BLaER1 treated with 17β-estradiol and CSF1 and Interleukin-3, amounts not matched to agents 10 nM and 100 nM (cell line): ENCODE results near the gene CLDN15.
"Not testable (repeated sequence)": the region's sequence is repeated elsewhere in the genome, so short reads cannot be mapped to it uniquely, and the experiment has no call there.

Experiments used
- H3K27ac ChIP-seq, 11 experiments: shearing (Covaris generic); formaldehyde crosslinking; 2 replicates each; pipeline ENCODE4 v1.8.1; 2022
- H3K27me3 ChIP-seq, 11 experiments: shearing (Covaris generic); formaldehyde crosslinking; 2 replicates each; pipeline ENCODE4 v1.8.1; 2022
- H3K36me3 ChIP-seq, 11 experiments: shearing (Covaris generic); formaldehyde crosslinking; 2 replicates each; pipeline ENCODE4 v1.8.1; 2022
- H3K4me1 ChIP-seq, 10 experiments: shearing (Covaris generic); formaldehyde crosslinking; 2 replicates each; pipeline ENCODE4 v1.8.1; 2022
- H3K4me2 ChIP-seq, 11 experiments: shearing (Covaris generic); formaldehyde crosslinking; 2 replicates each; pipeline ENCODE4 v1.8.1; 2022
- H3K4me3 ChIP-seq, 10 experiments: shearing (Covaris generic); formaldehyde crosslinking; 2 replicates each; pipeline ENCODE4 v1.8.1; 2022
- H3K9ac ChIP-seq, 11 experiments: shearing (Covaris generic); formaldehyde crosslinking; 2 replicates each; pipeline ENCODE4 v1.8.1; 2022
- H3K9me3 ChIP-seq, 11 experiments: shearing (Covaris generic); formaldehyde crosslinking; replicated peaks in 1 of 11; 2 replicates each; pipeline ENCODE4 v1.8.1; 2022
- H4K20me1 ChIP-seq, 11 experiments: shearing (Covaris generic); formaldehyde crosslinking; 2 replicates each; pipeline ENCODE4 v1.8.1; 2022
- Cebpa-rat ChIP-seq, 11 experiments: shearing (Covaris generic); IDR thresholded peaks; 2 replicates each; pipeline ENCODE4 v1.8.1; 2022

The CLDN15 gene

DNA sequence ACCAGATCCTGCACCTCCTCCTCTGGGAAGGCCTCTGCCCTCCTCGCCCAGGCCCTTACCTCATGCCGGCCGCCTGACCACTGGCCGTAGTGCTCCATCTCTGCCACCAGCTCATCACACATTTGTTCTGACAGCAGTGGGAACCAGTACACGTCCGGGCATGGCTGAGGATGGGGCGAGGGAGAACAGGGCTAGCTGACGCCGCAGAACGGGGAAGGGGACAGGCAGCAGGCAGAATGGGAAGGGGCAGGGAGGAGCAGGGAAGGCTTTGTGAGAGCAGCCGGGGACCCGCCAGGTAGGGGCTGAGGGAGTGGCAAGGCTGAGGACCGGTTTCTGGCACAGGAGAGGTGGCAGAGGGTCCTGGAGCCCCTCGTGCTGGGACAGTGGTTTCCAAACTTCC, 28.8 kb downstream of the CLDN15 start:
- H3K27ac ChIP-seq = no peak overlapping the region
- no peak overlapping the region for H3K4me3 ChIP-seq
- peaks cover 30 to 82% (median 73%) of the 10 kb centered on the region in 11 experiments for H3K36me3 ChIP-seq
- no peak for TF ChIP-seq Cebpa-rat (IDR thresholded peaks at IDR 0.05)
- peaks cover 10 to 26% (median 21%) of the 10 kb centered on the region in 10 experiments for H3K4me1 ChIP-seq
- H3K27me3 ChIP-seq = peaks cover 0 to 3% (median 0%) of the 10 kb centered on the region in 11 experiments; a peak in 4 of 22 replicates
- no peak overlapping the region for H3K4me2 ChIP-seq
- H4K20me1 ChIP-seq = peaks cover 0 to 64% (median 0%) of the 10 kb centered on the region in 11 experiments; a peak in 5 of 22 replicates
- H3K9me3 ChIP-seq = no peaks in the 10 kb centered on the region
- no peak overlapping the region for H3K9ac ChIP-seq

DNA sequence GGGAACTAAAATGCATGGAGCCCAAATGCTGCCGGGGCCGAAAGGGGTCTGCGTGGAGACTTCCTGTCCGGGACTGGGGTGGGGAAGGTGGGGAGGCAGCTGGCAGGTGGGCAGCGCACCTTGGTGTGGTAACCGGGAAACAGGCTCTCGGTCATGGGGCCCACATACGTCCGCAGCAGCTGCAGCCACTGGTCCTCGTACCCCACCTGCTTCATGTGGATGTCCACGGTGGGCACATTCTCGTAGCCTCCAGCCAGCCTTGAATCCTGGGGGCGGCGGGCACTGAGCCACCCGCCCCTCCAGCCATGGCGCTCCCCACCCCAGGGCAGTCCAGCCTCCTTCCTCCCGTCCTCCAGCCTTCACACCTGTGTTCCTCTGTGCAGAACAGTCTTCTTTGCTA, 30.1 kb downstream of the CLDN15 start:
- no peak overlapping the region for H3K4me3 ChIP-seq
- peaks cover 20 to 40% (median 33%) of the 10 kb centered on the region in 10 experiments for H3K4me1 ChIP-seq
- no peak overlapping the region for H3K4me2 ChIP-seq
- H3K27ac ChIP-seq = no peak overlapping the region
- H3K36me3 ChIP-seq = peaks cover 30 to 71% (median 63%) of the 10 kb centered on the region in 11 experiments
- TF ChIP-seq Cebpa-rat (IDR thresholded peaks at IDR 0.05) = no peak
- no peak overlapping the region for H3K9ac ChIP-seq
- H3K27me3 ChIP-seq = peaks cover 6 to 16% (median 12%) of the 10 kb centered on the region in 11 experiments
- peaks cover 0 to 61% (median 0%) of the 10 kb centered on the region in 11 experiments; a peak in 5 of 22 replicates for H4K20me1 ChIP-seq
- no peaks in the 10 kb centered on the region for H3K9me3 ChIP-seq

DNA sequence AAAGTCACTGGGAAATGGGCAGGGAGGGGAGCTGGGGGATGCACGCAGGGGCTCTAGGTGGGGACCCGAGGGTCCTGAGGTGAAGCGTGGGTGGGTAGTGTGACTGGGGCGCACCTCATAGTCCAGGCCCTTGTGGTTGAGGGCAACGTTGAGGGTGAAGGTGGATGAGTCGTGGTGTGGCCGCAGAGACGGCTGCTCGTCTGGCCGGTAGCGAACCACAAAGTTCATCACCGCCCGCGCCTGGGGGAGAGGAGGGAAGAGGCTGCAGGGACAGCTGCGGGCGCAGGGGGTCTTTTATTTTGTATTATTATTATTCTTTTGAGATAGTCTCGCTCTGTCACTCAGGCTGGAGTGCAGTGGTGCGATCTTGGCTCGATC, 30.9 kb downstream of the CLDN15 start:
- H3K36me3 ChIP-seq = peaks cover 25 to 63% (median 55%) of the 10 kb centered on the region in 11 experiments
- no peak overlapping the region for H3K4me3 ChIP-seq
- no peaks in the 10 kb centered on the region for H3K9me3 ChIP-seq
- H4K20me1 ChIP-seq = peaks cover 0 to 53% (median 0%) of the 10 kb centered on the region in 11 experiments; a peak in 4 of 22 replicates
- H3K27ac ChIP-seq = no peak overlapping the region
- peak overlapping the region in 1 of 11 experiments; percentile 7; a peak in 1 of 22 replicates for H3K4me2 ChIP-seq
- no peak overlapping the region for H3K9ac ChIP-seq
- peaks cover 20 to 40% (median 33%) of the 10 kb centered on the region in 10 experiments for H3K4me1 ChIP-seq
- no peak for TF ChIP-seq Cebpa-rat (IDR thresholded peaks at IDR 0.05)
- peaks cover 14 to 24% (median 20%) of the 10 kb centered on the region in 11 experiments for H3K27me3 ChIP-seq

DNA sequence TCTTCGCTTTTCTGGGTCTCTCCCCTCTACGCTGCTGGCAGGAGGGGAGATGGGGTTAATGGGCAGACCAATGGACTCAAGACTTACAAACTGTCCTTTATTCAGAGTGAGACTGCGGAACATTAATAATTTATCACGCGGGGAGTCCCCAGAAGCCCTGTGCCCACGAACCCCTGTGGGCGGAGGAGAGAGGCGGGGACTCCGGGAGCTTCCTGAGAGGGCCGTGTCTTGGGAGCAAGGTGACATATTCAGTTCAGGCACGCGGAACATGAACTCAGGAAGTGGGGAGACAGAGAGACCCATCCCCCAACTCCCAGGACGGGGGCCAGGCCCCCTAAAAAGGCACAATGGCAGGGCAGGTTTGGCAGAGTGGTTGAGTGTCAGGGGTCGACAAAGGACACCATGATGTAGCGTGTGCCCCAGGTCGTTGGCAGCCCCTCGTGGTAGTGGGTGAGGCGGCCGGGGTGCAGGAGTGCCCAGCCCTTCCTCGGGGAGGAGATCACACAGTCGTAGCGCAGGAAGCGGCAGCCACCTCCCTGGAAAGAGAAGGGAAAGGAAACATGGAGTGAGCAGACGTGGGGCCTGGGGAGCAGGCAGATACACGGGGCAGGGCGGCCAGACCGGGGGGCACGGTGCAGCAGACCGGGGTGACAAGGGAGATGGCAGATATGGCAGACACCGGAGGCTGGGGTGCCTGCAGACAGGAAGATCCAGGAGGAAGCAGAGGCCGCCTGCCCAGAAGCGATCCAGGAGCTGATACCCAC, 31.5 kb downstream of the CLDN15 start:
- Histone ChIP-seq H3K27me3 (peaks cover 20 to 30% (median 26%) of the 10 kb centered on the region in 11 experiments), H4K20me1 (peaks cover 0 to 48% (median 0%) of the 10 kb centered on the region in 11 experiments; a peak in 3 of 22 replicates), H3K9me3 (no peaks in the 10 kb centered on the region), H3K4me3 (no peak overlapping the region), H3K36me3 (peaks cover 19 to 57% (median 49%) of the 10 kb centered on the region in 11 experiments), H3K27ac (peak overlapping the region in 2 of 11 experiments; percentile 3 to 45; a peak in 1 of 22 replicates), H3K9ac (peak overlapping the region in 1 of 11 experiments; percentile 10; a peak in 2 of 22 replicates), H3K4me2 (peak overlapping the region in 6 of 11 experiments; percentile 1 to 36 (median 15); a peak in 6 of 22 replicates), H3K4me1 (peaks cover 20 to 40% (median 33%) of the 10 kb centered on the region in 10 experiments)
- no peak for TF ChIP-seq Cebpa-rat (IDR thresholded peaks at IDR 0.05)

DNA sequence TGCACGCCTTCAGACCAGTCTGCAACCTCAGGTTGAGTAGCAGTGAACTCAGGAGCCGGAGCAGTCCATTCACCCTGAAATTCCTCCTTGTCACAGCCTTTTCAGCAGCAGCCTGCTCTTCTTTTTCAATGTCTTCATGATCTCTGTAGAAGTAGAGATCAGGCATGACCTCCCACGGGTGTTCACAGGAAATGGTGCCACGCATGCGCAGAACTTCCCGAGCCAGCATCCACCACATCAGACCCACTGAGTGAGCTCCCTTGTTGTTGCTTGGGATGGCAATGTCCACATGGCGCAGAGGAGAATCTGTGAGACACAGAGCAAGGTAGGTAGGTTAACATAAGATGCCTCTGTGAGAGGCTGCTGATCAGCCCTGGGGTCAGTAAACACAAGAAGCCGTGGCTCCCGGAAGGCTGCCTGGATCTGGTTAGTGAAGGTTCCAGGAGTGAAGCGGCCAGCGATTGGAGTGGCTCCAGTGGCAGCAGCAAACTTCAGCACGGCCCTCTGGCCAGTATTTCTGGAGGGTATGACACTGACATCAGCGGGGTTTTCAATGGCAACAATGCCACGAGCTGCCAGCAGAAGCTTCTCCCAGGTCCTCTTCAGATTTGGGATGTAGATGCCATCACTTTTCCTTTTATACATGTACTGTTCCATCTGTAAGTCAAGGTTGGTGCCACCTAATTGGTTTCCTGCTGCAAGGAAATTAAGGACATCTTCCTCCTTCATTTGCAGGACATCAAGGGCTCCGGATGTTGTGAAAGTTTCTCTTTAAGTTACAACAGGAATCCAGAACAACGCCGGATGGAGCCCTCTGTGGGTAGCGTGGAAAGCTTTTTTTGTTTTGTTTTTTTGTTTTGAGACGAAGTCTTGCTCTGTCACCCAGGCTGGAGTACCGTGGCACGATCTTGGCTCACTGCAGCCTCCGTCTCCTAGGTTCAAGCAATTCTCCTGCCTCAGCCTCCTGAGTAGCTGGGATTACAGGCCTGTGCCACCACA, 33.6 kb downstream of the CLDN15 start:
- not testable (repeated sequence) for H3K9me3 ChIP-seq, H3K4me3 ChIP-seq
- H3K27me3 ChIP-seq = peaks cover 35 to 47% (median 42%) of the 10 kb centered on the region in 11 experiments
- peak overlapping the region in 8 of 11 experiments; percentile 10 to 45 (median 40); a peak in 10 of 22 replicates for H3K27ac ChIP-seq
- H3K9ac ChIP-seq = peak overlapping the region in 1 of 11 experiments; percentile 13; a peak in 2 of 22 replicates
- H3K4me2 ChIP-seq = peak overlapping the region; percentile 51 to 94 (median 76)
- peaks cover 0 to 34% (median 0%) of the 10 kb centered on the region in 11 experiments; a peak in 3 of 22 replicates for H4K20me1 ChIP-seq
- H3K36me3 ChIP-seq = peaks cover 4 to 37% (median 31%) of the 10 kb centered on the region in 11 experiments; a peak in 18 of 22 replicates
- peaks cover 20 to 45% (median 33%) of the 10 kb centered on the region in 10 experiments for H3K4me1 ChIP-seq

DNA sequence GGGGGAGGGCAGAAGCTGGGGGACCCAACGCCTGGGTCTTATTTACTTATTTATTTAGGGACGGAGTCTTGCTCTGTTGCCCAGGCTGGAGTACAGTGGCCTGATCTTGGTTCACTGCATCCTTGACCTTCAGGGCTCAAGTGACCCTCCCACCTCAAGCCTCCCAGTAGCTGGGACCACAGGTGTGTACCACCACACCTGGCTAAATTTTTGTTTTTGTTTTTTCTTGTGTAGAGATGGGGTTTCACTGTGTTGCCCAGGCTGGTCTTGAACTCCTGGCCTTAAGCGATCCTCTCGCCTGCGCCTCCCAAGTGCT, 35.0 kb downstream of the CLDN15 start:
- H4K20me1 ChIP-seq = peaks cover 0 to 21% (median 0%) of the 10 kb centered on the region in 11 experiments; a peak in 3 of 22 replicates
- H3K27me3 ChIP-seq = peaks cover 35 to 47% (median 42%) of the 10 kb centered on the region in 11 experiments
- peak overlapping the region in 6 of 11 experiments; percentile 59 to 94 (median 82); a peak in 8 of 22 replicates for H3K4me2 ChIP-seq
- H3K9me3 ChIP-seq = no peaks in the 10 kb centered on the region
- no peak overlapping the region for H3K27ac ChIP-seq
- no peak overlapping the region for H3K9ac ChIP-seq
- H3K4me3 ChIP-seq = no peak overlapping the region
- H3K36me3 ChIP-seq = peaks cover 0 to 22% (median 17%) of the 10 kb centered on the region in 11 experiments; a peak in 15 of 22 replicates
- no peak for TF ChIP-seq Cebpa-rat (IDR thresholded peaks at IDR 0.05)
- peaks cover 20 to 45% (median 35%) of the 10 kb centered on the region in 10 experiments for H3K4me1 ChIP-seq

DNA sequence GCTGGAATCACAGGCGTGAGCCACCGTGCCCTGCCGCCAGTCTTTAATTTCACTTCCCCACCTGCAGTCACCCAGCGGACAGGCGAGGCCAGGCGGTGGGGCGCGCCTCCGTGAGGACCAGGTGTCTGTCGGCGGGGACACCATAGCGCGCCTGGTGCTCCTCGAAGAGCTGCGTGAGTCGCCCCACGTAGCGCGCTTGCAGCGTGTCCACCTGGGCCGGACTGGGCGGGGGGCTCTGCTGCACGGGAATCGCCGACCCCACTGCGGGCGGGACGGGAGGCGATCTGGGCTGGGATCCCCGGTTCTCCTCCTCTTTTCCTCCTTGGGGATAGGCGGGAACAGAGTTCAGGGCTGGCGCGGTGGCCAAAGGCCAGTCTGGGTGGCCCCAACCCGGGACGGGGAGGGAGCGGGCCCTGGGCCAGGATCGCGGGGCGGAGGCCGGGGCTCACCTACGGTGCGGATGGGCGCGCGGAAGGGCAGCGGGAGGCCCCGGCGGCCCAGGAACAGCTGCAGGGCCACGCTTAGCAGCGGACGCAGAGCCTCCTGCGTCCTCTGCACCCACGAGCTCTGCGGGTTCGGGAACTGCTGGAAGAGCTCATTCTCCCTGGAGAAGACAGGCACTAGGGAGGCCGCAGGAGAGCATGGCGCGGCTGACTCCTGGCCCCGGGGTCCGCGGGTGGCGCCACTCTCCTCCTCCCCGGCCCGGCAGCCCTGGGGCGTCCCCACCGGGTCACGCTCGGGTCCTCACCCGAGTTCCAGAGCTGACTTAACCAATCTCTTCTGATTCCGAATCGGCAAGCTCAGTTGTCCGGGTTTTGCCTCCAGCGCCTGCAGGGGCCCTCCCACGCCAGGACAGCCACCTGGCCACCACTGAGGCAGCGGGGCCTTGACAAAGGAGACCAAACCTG, 35.7 kb downstream of the CLDN15 start:
- Histone ChIP-seq H3K4me1 (peaks cover 20 to 45% (median 35%) of the 10 kb centered on the region in 10 experiments), H3K9ac (no peak overlapping the region), H3K4me3 (no peak overlapping the region), H3K27ac (no peak overlapping the region), H3K9me3 (no peaks in the 10 kb centered on the region), H3K36me3 (peaks cover 0 to 16% (median 12%) of the 10 kb centered on the region in 11 experiments; a peak in 15 of 22 replicates), H4K20me1 (peaks cover 0 to 15% (median 0%) of the 10 kb centered on the region in 11 experiments; a peak in 2 of 22 replicates), H3K27me3 (peaks cover 35 to 47% (median 42%) of the 10 kb centered on the region in 11 experiments), H3K4me2 (no peak overlapping the region)
- TF ChIP-seq Cebpa-rat (IDR thresholded peaks at IDR 0.05) = no peak
